Neural cell (in vitro differentiated cells): ENCODE measurements around the gene MAP3K1.

Experiments
- CTCF ChIP-seq: fragments of 450-650 bp; IDR thresholded peaks from 2 replicates; pipeline ENCODE4 v1.5.1; 2014; ENCODE audit warnings: antibody characterized with exemption, mild to moderate bottlenecking, moderate library complexity; ENCODE audit not compliant: poor library complexity, severe bottlenecking
- EP300 ChIP-seq: fragments of 450-650 bp; conservative IDR thresholded peaks from 2 replicates; pipeline ENCODE4 v1.6.1; 2014; ENCODE audit warnings: antibody characterized with exemption, mild to moderate bottlenecking, moderate library complexity; ENCODE audit not compliant: poor library complexity, severe bottlenecking
- RAD21 ChIP-seq: fragments of 450-650 bp; conservative IDR thresholded peaks from 2 replicates; pipeline ENCODE4 v1.6.1; 2014; ENCODE audit warnings: antibody characterized with exemption, mild to moderate bottlenecking, moderate library complexity
- REST ChIP-seq: IDR thresholded peaks from 2 replicates; pipeline ENCODE4 v1.6.1; 2012; ENCODE audit warnings: borderline replicate concordance

- TF ChIP-seq CTCF (no peak), RAD21 (no peak), EP300 (no peak), REST (no peak)
These were observed 43.6 kb downstream of the MAP3K1 start for GRCh38 chr5:56858777-56859442.
